Stomach (tissue), 4 donors: Measurements from ENCODE around the gene KLHL21.

Experiments used
- EP300 ChIP-seq: sonication (generic); formaldehyde crosslinking; IDR thresholded peaks from one replicate; pipeline ENCODE4 v1.6.1; 2017; ENCODE audit warnings: antibody characterized with exemption
- POLR2A ChIP-seq, 4 donors: fragments of 450-650 bp; IDR thresholded peaks; one replicate each; pipeline ENCODE4 v1.6.1; 2016; ENCODE audit warnings: antibody characterized with exemption in 4 of 4, control low read depth in 2 of 4, mild to moderate bottlenecking in 1 of 4, moderate library complexity in 1 of 4
- POLR2AphosphoS5 ChIP-seq, 3 donors: sonication (generic); formaldehyde crosslinking; IDR thresholded peaks; one replicate each; pipeline ENCODE4 v1.6.1; 2016; ENCODE audit warnings: antibody characterized with exemption in 3 of 3
- TF ChIP-seq, protein P1 (sequence below), 7 experiments: fragments of 450-650 bp in 4 of 7; fragments of 200-600 bp in 3 of 7; sonication (generic) in 3 of 7; IDR thresholded peaks; one replicate each; pipeline ENCODE4 v1.5.1; 2016 to 2019; ENCODE audit warnings: antibody characterized with exemption in 7 of 7, control low read depth in 2 of 7, mild to moderate bottlenecking in 1 of 7

- TF ChIP-seq, protein P1, sequence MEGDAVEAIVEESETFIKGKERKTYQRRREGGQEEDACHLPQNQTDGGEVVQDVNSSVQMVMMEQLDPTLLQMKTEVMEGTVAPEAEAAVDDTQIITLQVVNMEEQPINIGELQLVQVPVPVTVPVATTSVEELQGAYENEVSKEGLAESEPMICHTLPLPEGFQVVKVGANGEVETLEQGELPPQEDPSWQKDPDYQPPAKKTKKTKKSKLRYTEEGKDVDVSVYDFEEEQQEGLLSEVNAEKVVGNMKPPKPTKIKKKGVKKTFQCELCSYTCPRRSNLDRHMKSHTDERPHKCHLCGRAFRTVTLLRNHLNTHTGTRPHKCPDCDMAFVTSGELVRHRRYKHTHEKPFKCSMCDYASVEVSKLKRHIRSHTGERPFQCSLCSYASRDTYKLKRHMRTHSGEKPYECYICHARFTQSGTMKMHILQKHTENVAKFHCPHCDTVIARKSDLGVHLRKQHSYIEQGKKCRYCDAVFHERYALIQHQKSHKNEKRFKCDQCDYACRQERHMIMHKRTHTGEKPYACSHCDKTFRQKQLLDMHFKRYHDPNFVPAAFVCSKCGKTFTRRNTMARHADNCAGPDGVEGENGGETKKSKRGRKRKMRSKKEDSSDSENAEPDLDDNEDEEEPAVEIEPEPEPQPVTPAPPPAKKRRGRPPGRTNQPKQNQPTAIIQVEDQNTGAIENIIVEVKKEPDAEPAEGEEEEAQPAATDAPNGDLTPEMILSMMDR (IDR thresholded peaks at IDR 0.05): no peak
- TF ChIP-seq POLR2A (IDR thresholded peaks at IDR 0.05) (no peak), POLR2AphosphoS5 (IDR thresholded peaks at IDR 0.05) (no peak), EP300 (no peak)
Measured at GRCh38 chr1:6601923-6602668, 573 bp downstream of the KLHL21 start.
